Neutrophil (primary cell): Measurements from ENCODE around the gene HK1.

ENCODE experiments used
- H3K27ac ChIP-seq: fragments of 200-600 bp; sonication (generic); 2 replicates; pipeline ENCODE4 v1.5.1; 2016; ENCODE audit warnings: mild to moderate bottlenecking, moderate library complexity
- H3K27me3 ChIP-seq: fragments of 200-600 bp; sonication (generic); 2 replicates; pipeline ENCODE4 v1.6.0; 2016; ENCODE audit warnings: mild to moderate bottlenecking
- H3K36me3 ChIP-seq: fragments of 200-600 bp; sonication (generic); 2 replicates; pipeline ENCODE4 v1.5.1; 2017
- H3K4me1 ChIP-seq, 2 experiments: fragments of 200-600 bp in 1 of 2; sonication (generic) in 1 of 2; 1 replicate in 1 of 2; 2 replicates in 1 of 2; pipeline versions ENCODE4 v1.5.1 to v1.6.1; 2013 to 2016; ENCODE audit warnings: low read depth in 1 of 2, low read length in 1 of 2, mild to moderate bottlenecking in 1 of 2, moderate library complexity in 1 of 2; ENCODE audit not compliant: control insufficient read depth in 1 of 2, insufficient read depth in 1 of 2
- H3K4me3 ChIP-seq, 2 experiments: fragments of 200-600 bp in 1 of 2; sonication (generic) in 1 of 2; 1 replicate in 1 of 2; 2 replicates in 1 of 2; pipeline ENCODE4 v1.5.1; 2013 to 2016; ENCODE audit warnings: low read depth in 1 of 2, low read length in 1 of 2, mild to moderate bottlenecking in 1 of 2, moderate library complexity in 1 of 2
- H3K9me3 ChIP-seq: fragments of 200-600 bp; sonication (generic); 2 replicates; pipeline ENCODE4 v1.5.1; 2016
- CTCF ChIP-seq: fragments of 200-600 bp; sonication (generic); IDR thresholded peaks from 2 replicates; pipeline ENCODE4 v1.5.1; 2016; ENCODE audit warnings: antibody characterized with exemption

HK1 gene

GRCh38 chr10:69268761-69269416, 9.4 kb upstream of the HK1 start:
- TF ChIP-seq CTCF = no peak
- peaks cover 3% of the 10 kb centered on the region for H3K27me3 ChIP-seq
- no peak overlapping the region for H3K27ac ChIP-seq
- H3K9me3 ChIP-seq = no peaks in the 10 kb centered on the region
- no peaks in the 10 kb centered on the region for H3K36me3 ChIP-seq
- H3K4me1 ChIP-seq = no peaks in the 10 kb centered on the region
- no peak overlapping the region for H3K4me3 ChIP-seq

- TF ChIP-seq CTCF = no peak
- no peak overlapping the region for H3K4me3 ChIP-seq
- no peaks in the 10 kb centered on the region for H3K4me1 ChIP-seq
- no peaks in the 10 kb centered on the region for H3K36me3 ChIP-seq
- no peak overlapping the region for H3K27ac ChIP-seq
- peaks cover 3% of the 10 kb centered on the region for H3K27me3 ChIP-seq
- no peaks in the 10 kb centered on the region for H3K9me3 ChIP-seq
Observed at GRCh38 chr10:69269761-69270160, 8.5 kb upstream of the HK1 start.

- Histone ChIP-seq H3K27ac (no peak overlapping the region), H3K27me3 (peaks cover 3% of the 10 kb centered on the region), H3K36me3 (no peaks in the 10 kb centered on the region), H3K4me1 (no peaks in the 10 kb centered on the region), H3K9me3 (no peaks in the 10 kb centered on the region), H3K4me3 (no peak overlapping the region)
- TF ChIP-seq CTCF = no peak
Observed at GRCh38 chr10:69270990-69271389, 7.3 kb upstream of the HK1 start.

GRCh38 chr10:69272624-69273023, 5.7 kb upstream of the HK1 start:
- Histone ChIP-seq H3K36me3 (no peaks in the 10 kb centered on the region), H3K9me3 (no peaks in the 10 kb centered on the region), H3K27me3 (no peaks in the 10 kb centered on the region), H3K27ac (no peak overlapping the region), H3K4me1 (no peaks in the 10 kb centered on the region), H3K4me3 (no peak overlapping the region)
- no peak for TF ChIP-seq CTCF

- Histone ChIP-seq H3K27ac (no peak overlapping the region), H3K36me3 (no peaks in the 10 kb centered on the region), H3K4me3 (no peak overlapping the region), H3K4me1 (no peaks in the 10 kb centered on the region), H3K27me3 (no peaks in the 10 kb centered on the region), H3K9me3 (no peaks in the 10 kb centered on the region)
- TF ChIP-seq CTCF = no peak
Observed at GRCh38 chr10:69275444-69275843, 2.9 kb upstream of the HK1 start.
